HG03108 (cell line): ENCODE measurements around the gene ZYG11A.
A peak's percentile ranks its signal among the peaks of the same experiment; 100 is the strongest.

Experiments used
- ATAC-seq: cut with Tn5 transposase; IDR thresholded peaks from one replicate; pipeline ENCODE4 v1.9.1; 2021; ENCODE audit warnings: moderate library complexity; ENCODE audit not compliant: unreplicated experiment

The ZYG11A gene

DNA sequence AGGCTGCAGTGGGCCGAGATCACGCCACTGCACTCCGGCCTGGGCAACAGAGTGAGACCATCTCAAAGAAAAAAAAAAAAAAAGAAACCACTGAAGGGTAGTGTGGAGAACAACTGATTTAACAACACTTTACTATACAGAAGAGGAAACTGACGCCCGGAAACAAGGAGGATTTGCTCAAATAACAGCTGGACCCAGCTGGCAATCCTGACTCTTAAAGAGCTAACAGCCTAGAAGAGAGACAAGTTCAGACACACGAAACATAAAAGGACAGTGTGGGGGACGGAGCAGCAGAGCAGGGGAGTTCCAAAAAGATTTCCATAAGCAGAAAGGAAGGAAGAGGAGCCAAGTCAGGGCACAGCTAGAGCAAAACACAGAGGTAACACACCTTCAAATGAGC is 74.6 kb downstream of the ZYG11A start:
- no peak for ATAC-seq

GRCh38 chr1:52917581-52917980 is 75.0 kb downstream of the ZYG11A start:
- ATAC-seq, result no peak

- ATAC-seq, result no peak
Measured at GRCh38 chr1:52918201-52918600, 75.6 kb downstream of the ZYG11A start.

DNA sequence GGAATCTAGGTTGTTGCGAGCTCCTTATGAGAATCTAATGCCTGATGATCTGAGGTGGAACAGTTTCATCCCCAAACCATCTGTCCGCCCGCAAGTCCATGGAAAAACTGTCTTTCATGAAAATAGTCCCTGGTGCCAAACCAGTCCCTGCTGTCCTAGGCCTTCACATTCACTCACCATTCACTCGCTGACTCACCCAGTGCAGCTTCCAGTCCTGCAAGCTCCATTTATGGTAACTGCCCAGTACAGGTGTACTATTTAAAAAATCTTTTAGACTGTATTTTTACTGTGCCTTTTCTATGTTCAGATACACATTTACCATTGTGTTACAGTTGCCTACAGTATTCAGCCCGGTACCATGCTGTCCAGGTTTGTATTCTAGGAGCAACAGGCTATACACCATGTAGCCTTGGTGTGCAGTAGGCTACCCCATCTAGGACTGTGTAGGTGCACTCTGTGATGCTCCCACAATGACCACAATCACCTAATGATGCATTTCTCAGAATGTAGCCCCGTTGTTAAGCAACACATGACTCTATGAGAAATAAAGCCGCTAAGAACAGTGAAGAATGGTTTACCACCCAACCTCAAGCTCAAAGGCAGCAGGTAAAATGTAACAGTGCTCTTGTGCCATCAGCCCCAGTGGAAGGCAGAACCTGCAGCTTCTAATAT is 76.6 kb downstream of the ZYG11A start:
- ATAC-seq, result no peak

DNA sequence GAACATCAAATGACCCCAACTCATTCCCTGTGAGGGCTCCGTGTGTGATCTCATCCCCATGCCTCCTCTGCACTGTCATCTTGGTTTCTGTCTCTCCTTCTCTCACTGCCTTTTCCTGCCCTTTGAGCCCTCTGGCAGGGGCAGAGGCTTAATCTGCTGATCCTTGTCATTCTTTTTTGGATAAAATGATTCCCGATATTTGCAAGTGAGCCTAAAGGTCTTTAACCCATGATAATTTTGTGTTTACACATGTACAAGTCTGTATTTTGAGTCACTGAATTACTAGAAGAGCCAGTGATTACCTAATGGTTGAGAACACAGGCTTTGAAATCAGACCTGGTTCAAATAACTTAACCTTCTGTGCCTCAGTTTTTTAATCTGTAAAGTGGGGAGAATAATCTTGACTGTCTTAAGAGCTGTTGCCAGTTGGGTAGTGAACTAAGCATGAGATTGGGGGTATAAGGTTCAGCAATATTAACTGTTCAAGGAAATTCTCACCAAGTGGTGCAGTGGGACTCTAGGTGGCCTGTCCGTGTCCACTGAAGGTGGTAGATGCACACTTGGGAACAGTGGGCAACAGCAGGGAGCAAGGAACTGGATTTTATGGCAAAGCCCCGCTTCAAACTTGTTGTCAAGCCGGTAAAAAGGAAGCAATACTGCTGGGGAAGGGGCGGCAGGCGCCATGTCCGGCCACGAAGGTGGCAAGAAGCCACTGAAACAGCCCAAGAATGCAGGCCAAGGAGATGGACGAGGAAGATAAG is 77.3 kb downstream of the ZYG11A start:
- ATAC-seq, result no peak

- no peak for ATAC-seq
Measured at GRCh38 chr1:52920791-52921291, 78.3 kb downstream of the ZYG11A start.

DNA sequence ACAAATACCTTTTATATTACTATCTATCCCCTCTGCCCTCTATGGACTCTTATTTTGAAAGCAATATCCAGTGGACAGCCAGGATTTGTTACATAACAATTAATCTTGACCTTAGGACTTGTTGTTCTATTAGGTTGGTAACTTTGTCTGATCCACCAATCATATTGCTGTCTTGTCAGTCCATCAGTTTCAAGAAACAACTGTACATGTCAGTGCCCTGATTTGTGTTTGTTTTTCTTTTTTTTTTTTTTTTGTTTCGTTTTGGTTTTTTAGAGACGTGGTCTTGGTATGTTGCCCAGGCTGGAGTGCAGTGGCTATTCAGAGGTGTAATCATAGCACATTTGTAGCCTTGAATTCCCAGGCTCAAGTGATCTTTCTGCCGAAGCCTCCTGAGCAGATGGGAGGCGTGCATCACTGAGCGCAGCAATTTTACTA is 83.0 kb downstream of the ZYG11A start:
- no peak for ATAC-seq

GRCh38 chr1:52926864-52927211 is 84.3 kb downstream of the ZYG11A start:
- ATAC-seq, result no peak

DNA sequence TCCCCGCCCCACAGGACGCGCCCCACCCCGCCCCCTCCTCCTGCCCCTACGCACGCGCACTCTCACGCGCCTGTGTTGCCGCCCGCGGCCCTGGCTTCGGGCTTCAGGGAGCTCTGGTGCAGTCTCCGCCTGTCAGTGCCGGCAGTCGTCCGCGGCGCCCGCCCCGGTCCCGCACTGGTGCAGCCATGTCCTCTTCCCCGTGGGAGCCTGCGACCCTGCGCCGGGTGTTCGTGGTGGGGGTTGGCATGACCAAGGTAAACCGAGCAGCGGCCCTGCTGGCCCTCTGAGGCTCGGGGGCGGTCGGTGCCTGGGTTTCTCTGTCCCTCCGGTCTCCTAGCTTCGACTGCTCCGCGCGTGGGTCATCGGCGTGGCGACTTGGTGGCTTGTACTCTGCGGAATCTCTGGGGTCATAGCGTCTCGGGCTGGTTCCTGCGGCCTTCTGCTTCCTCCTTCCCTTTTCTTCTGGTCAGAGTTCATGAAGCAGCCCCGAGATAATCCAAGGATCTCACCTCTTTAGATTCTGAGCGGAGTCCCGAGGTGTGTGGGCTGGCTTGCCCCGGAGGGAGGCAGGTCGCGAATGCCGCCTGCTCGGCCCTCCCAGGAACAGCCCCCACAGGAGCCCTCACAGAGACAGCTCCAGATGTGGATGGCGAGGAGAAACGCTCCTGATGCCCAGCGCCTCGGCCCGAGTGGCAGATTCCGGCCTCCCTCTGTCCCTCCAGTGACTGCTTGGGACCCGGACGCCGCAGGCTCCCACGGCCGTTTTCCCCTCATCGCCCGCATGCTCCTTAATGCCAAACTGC is 84.9 kb downstream of the ZYG11A start, which contains the start of gene SCP2:
SCP2 (plus strand) TSS at position 65 of the 803 bp plus-strand sequence; CDS start at position 186, 121 bp downstream.
- peak; percentile 65 for ATAC-seq

DNA sequence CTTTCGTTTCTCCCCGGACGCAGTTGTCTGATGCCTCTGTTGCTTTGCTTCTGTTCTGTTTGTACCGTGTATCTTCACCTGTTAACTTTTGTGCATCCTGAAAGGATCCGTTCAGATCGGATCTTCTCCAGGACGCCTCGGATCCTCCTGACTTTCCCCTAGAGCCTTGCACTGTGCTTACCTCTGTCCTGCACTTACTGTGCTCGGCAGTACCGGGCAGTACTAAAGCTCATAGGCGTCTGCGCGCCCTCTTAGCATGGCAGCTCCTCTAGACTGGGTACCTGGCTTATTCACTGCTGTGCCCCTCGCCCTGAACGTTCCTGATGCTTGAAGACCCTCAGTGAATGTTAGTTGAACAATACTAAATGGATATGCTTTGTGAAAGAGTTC is 85.5 kb downstream of the ZYG11A start:
- no peak for ATAC-seq

GRCh38 chr1:52929019-52929418 is 86.5 kb downstream of the ZYG11A start:
- no peak for ATAC-seq

DNA sequence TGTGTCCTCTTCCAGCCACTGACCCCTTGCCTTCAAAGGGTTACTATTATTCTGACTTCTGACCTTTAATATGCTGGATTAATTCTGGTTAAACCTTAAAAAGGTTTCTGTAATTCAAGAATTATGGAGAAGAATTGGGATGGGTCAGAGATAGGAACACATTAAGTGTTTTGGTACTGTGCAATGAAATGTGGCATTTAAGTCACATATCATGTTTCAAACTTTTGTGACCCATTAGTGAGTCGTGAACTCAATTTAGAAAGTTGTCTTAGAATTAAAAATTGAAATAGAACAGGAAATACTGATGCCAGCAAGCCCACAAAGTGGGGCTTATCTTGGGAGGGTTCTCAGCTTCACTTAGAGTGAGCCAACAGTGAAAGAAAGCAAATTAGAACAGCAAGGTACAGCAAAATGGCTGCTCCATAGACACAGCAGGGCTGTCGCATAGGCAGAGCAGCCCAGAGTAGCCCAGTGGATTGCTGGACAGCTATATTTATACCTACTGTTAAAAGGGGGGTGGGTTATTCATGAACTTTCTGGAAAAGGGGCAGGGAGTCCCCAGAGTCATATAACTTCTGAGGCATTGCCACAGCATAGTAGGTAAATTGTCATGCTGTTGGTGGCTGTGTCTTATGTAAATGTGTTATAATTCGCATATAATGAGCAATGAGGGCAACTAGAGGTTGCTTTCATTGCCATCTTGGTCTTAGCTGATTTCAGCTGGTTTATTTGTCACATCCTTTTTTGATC is 95.0 kb downstream of the ZYG11A start:
- ATAC-seq, result no peak

- no peak for ATAC-seq
Measured at GRCh38 chr1:52938183-52938451, 95.6 kb downstream of the ZYG11A start.

DNA sequence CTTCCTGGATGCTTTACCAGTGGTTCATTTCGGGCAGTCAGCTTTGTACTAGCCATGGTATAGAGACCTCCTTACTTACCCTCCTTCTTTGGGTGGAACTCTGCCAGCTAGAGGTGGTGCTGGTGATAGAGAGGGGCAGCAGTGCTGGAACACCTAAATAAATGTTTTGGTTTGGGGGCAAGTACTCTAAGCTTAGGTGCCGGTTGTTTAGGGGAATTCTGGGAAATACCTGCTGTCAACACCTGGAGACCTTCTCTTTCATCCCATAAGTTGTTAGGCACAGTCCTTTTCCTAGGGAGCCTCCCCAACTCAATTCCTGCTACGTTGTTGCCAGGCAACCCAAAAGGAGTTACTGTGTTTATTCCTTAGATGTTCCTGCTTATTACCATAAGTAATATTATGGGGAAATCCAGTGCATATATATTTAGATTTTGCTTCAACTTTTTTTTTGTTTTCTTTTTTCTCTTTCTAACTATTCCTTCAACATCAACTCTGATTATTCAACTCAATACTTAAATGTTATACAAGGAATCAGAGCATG is 101.4 kb downstream of the ZYG11A start:
- ATAC-seq, result no peak

DNA sequence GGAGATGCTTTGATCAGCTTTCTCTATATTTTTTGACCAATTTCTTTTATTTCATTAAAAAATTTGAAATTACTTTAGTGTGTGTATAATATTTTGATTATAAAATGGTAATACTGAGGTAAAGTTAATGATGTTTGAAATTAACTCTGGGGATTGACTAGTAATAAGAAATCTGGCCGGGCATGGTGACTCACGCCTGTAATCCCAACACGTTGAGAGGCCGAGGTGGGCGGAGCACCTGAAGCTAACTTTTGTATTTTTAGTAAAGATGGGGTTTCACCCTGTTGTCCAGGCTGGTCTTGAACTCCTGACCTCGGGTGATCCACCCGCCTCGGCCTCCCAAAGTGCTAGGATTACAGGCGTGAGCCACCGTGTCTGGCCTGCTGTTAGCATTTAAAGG is 102.0 kb downstream of the ZYG11A start:
- no peak for ATAC-seq
